Glomerular visceral epithelial cell (primary cell): ENCODE measurements around the gene ANKRD33.

ENCODE experiments used
- DNase-seq: peaks from one replicate; pipeline ENCODE4 v3.0.0-alpha.2; 2016; ENCODE audit errors: extremely low spot score

Gene ANKRD33

GRCh38 chr12:51887476-51888315 is at the start of gene ANKRD33:
Gene ANKRD33, plus strand, starts transcription at chr12:51888103. Its CDS starts 84 bp downstream, at chr12:51888187.
- no peak for DNase-seq

GRCh38 chr12:51838762-51839161 is 49.1 kb upstream of the ANKRD33 start:
- DNase-seq: no peak

- DNase-seq: peak; percentile 42
These were observed 48.5 kb upstream of the ANKRD33 start for GRCh38 chr12:51839310-51839947.

GRCh38 chr12:51840966-51841365 is 46.9 kb upstream of the ANKRD33 start:
- no peak for DNase-seq

- no peak for DNase-seq
These were observed 46.2 kb upstream of the ANKRD33 start for GRCh38 chr12:51841727-51842126.

- DNase-seq: no peak
These were observed 43.0 kb upstream of the ANKRD33 start for GRCh38 chr12:51844854-51845253.

GRCh38 chr12:51845482-51845881 is 42.4 kb upstream of the ANKRD33 start:
- DNase-seq: no peak

- DNase-seq: no peak
These were observed 41.6 kb upstream of the ANKRD33 start for GRCh38 chr12:51846271-51846691.

- DNase-seq: no peak
These were observed 40.8 kb upstream of the ANKRD33 start for GRCh38 chr12:51846911-51847642.

- no peak for DNase-seq
These were observed 40.1 kb upstream of the ANKRD33 start for GRCh38 chr12:51847643-51848325.

GRCh38 chr12:51848326-51848727 is 39.6 kb upstream of the ANKRD33 start, which contains the start of gene FIGNL2:
Gene FIGNL2, minus strand, starts transcription at chr12:51848718. Its CDS starts 26,305 bp downstream, at chr12:51822413.
- DNase-seq: no peak

GRCh38 chr12:51848841-51849735 is 38.8 kb upstream of the ANKRD33 start:
- DNase-seq: no peak

- DNase-seq: no peak
These were observed 37.6 kb upstream of the ANKRD33 start for GRCh38 chr12:51850081-51850964.

- DNase-seq: peak; percentile 52
These were observed 37.0 kb upstream of the ANKRD33 start for GRCh38 chr12:51850965-51851299.

GRCh38 chr12:51851413-51852124 is 36.3 kb upstream of the ANKRD33 start:
- no peak for DNase-seq

GRCh38 chr12:51852404-51853137 is 35.3 kb upstream of the ANKRD33 start:
- no peak for DNase-seq

- DNase-seq: no peak
These were observed 32.1 kb upstream of the ANKRD33 start for GRCh38 chr12:51855586-51856428.

- DNase-seq: no peak
These were observed 26.9 kb upstream of the ANKRD33 start for GRCh38 chr12:51860986-51861385.
